PC-3 (cell line): Measurements from ENCODE around the gene FBN2. TPM values are rescaled to one million over a fixed set of nuclear protein-coding genes. Genes with fewer than 3 reads are reported as not detected.

Experiments
- ATAC-seq: fragments of 200-7000 bp; cut with Tn5 transposase; 2 replicates; pipeline ENCODE4 v1.9.1; 2020; ENCODE audit warnings: mild to moderate bottlenecking, moderate library complexity
- BruUV-seq: library from RNA; stranded (reverse); fragments of 400-500 nt; replicated peaks from 2 replicates; lab custom pipeline; 2021; lab: Mats Ljungman, UMichigan
- CTCF ChIA-PET: fragments of 300-600 bp; sonication (Branson Sonifier 250); formaldehyde crosslinking; loops from one replicate; lab custom pipeline; 2022; ENCODE audit warnings: antibody characterized with exemption; lab: Charles Lee
- POLR2A ChIA-PET: fragments of 300-600 bp; sonication (Branson Sonifier 250); formaldehyde crosslinking; loops from one replicate; lab custom pipeline; 2022; ENCODE audit warnings: antibody characterized with exemption; ENCODE audit not compliant: unreplicated experiment; lab: Charles Lee
- DNase-seq: peaks from one replicate; pipeline ENCODE4 v3.0.0-alpha.2; 2015
- H2AFZ ChIP-seq: fragments of 300-600 bp; sonication (generic); 2 replicates; pipeline ENCODE4 v1.6.0; 2016; ENCODE audit warnings: antibody characterized with exemption, low read length
- H3F3A ChIP-seq: fragments of 300-600 bp; sonication (generic); one replicate; pipeline ENCODE4 v1.6.0; 2017; ENCODE audit warnings: antibody characterized with exemption, low read length, control low read depth, mild to moderate bottlenecking; ENCODE audit not compliant: unreplicated experiment
- H3K27ac ChIP-seq: fragments of 300-600 bp; sonication (generic); 2 replicates; pipeline ENCODE4 v1.5.1; 2016; ENCODE audit warnings: mild to moderate bottlenecking, low read length
- H3K27me3 ChIP-seq: fragments of 300-600 bp; sonication (generic); 2 replicates; pipeline ENCODE4 v1.6.1; 2016; ENCODE audit warnings: low read length, mixed read lengths
- H3K36me3 ChIP-seq: fragments of 300-600 bp; sonication (generic); 2 replicates; pipeline ENCODE4 v1.6.1; 2016; ENCODE audit warnings: low read depth, mixed run types, low read length, mixed read lengths
- H3K4me1 ChIP-seq: fragments of 300-600 bp; sonication (generic); 2 replicates; pipeline ENCODE4 v1.5.1; 2016; ENCODE audit warnings: low read length; ENCODE audit not compliant: insufficient read depth
- H3K4me2 ChIP-seq: fragments of 300-600 bp; sonication (generic); 2 replicates; pipeline ENCODE4 v1.6.0; 2016; ENCODE audit warnings: low read length
- H3K4me3 ChIP-seq: fragments of 300-600 bp; sonication (generic); 2 replicates; pipeline ENCODE4 v1.5.1; 2016; ENCODE audit warnings: mild to moderate bottlenecking, low read length, mixed read lengths
- H3K79me2 ChIP-seq: fragments of 300-600 bp; sonication (generic); 2 replicates; pipeline ENCODE4 v1.6.1; 2017; ENCODE audit warnings: low read length, mixed read lengths
- H3K9ac ChIP-seq: fragments of 300-600 bp; sonication (generic); 2 replicates; pipeline ENCODE4 v1.6.0; 2016; ENCODE audit warnings: mild to moderate bottlenecking, low read length
- H3K9me2 ChIP-seq: fragments of 300-600 bp; sonication (generic); replicated peaks from 2 replicates; pipeline ENCODE4 v1.6.1; 2016; ENCODE audit warnings: mixed run types, low read length, mixed read lengths
- H3K9me3 ChIP-seq: fragments of 300-600 bp; sonication (generic); 2 replicates; pipeline ENCODE4 v1.6.1; 2016; ENCODE audit warnings: low read length, mixed read lengths
- H4K20me1 ChIP-seq: fragments of 300-600 bp; sonication (generic); 2 replicates; pipeline ENCODE4 v1.6.1; 2016; ENCODE audit warnings: low read length, mixed read lengths
- EZH2 ChIP-seq: fragments of 300-600 bp; sonication (generic); IDR thresholded peaks from one replicate; pipeline ENCODE4 v1.6.1; 2017; ENCODE audit warnings: antibody characterized with exemption, mild to moderate bottlenecking, low read length; ENCODE audit not compliant: unreplicated experiment
- EZH2phosphoT487 ChIP-seq: fragments of 300-600 bp; sonication (generic); IDR thresholded peaks from 2 replicates; pipeline ENCODE4 v1.6.1; 2018; ENCODE audit warnings: mild to moderate bottlenecking, antibody characterized with exemption, low read length, borderline replicate concordance
- intact Hi-C: fragments of 100-400 bp; cut with micrococcal nuclease; formaldehyde crosslinking; loops from 2 replicates; pipeline ENCODE4 v1.9.0; 2023
- total RNA-seq: library from RNA; depleted of rRNA; stranded (reverse); fragments of >200 nt; gene quantifications from 2 replicates; pipeline ENCODE4 v1.2.3, GENCODE V29; 2014
- TF ChIP-seq, protein P1 (sequence below): fragments of 300-600 bp; sonication (generic); conservative IDR thresholded peaks from 2 replicates; pipeline ENCODE4 v1.5.1; 2017; ENCODE audit warnings: antibody characterized with exemption, low read depth, mild to moderate bottlenecking, low read length

FBN2 gene
- total RNA-seq, 1 experiment from 2014 or later = 45.2 TPM

GRCh38 chr5:128494516-128494915 is 43.5 kb downstream of the FBN2 start:
- no peak for TF ChIP-seq EZH2phosphoT487
- TF ChIP-seq, protein P1, sequence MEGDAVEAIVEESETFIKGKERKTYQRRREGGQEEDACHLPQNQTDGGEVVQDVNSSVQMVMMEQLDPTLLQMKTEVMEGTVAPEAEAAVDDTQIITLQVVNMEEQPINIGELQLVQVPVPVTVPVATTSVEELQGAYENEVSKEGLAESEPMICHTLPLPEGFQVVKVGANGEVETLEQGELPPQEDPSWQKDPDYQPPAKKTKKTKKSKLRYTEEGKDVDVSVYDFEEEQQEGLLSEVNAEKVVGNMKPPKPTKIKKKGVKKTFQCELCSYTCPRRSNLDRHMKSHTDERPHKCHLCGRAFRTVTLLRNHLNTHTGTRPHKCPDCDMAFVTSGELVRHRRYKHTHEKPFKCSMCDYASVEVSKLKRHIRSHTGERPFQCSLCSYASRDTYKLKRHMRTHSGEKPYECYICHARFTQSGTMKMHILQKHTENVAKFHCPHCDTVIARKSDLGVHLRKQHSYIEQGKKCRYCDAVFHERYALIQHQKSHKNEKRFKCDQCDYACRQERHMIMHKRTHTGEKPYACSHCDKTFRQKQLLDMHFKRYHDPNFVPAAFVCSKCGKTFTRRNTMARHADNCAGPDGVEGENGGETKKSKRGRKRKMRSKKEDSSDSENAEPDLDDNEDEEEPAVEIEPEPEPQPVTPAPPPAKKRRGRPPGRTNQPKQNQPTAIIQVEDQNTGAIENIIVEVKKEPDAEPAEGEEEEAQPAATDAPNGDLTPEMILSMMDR = peak; percentile 53; the same call in 1 of the 2 replicates
- TF ChIP-seq EZH2 = no peak
- no peaks in the 10 kb centered on the region for H3K27me3 ChIP-seq
- intact Hi-C loops = loop anchor here (10.0 kb wide), 1 partner anchor 930 kb away; no protein-coding TSS in a partner anchor
- no peaks in the 10 kb centered on the region for H3K9me2 ChIP-seq
- no peaks in the 10 kb centered on the region for H3K79me2 ChIP-seq
- H3F3A ChIP-seq = no peaks in the 10 kb centered on the region
- no peaks in the 10 kb centered on the region for H4K20me1 ChIP-seq
- H3K9me3 ChIP-seq = no peaks in the 10 kb centered on the region
- H3K4me3 ChIP-seq = no peak overlapping the region
- peak; percentile 37; the same call in 1 of the 2 replicates for ATAC-seq
- ChIA-PET POLR2A (no interaction called here), CTCF (no interaction called here)
- H3K9ac ChIP-seq = no peak overlapping the region
- H3K27ac ChIP-seq = no peak overlapping the region
- DNase-seq = peak; percentile 34
- H3K4me1 ChIP-seq = peaks cover 8% of the 10 kb centered on the region; the same call in 1 of the 2 replicates
- no TSS peak for BruUV-seq
- H2AFZ ChIP-seq = no peak overlapping the region
- H3K4me2 ChIP-seq = no peak overlapping the region
- no peaks in the 10 kb centered on the region for H3K36me3 ChIP-seq

DNA sequence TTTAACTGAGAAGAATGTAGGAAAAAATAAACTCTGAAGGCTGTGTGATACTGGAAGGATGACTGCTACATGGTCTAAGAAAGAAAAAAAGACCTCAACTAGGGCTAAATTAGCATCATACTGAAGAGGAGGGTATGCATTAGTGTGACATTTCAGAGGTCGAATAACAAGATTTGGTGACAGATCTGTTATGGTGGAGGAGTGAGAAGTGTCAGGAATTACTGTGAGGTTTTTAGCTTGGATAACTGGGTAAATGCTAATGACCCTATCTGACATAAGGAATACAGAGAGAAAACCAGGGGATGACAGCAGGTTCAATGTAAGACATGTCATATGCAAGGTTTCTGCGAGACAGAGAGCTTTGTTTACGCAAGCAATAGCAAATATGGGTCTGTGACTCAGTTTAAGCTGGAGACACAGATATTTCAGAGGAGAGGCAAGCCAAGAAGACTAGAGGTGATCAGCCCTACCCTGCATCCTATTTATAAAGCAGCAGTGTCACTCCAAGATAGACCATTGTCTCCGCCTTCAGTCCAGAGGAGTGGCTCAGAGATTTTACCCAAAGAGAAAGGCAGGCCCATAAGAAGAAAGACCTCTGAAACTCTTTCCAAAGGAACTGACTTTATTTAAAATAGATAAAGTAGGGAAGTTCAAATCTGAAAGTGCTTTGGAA is 44.3 kb downstream of the FBN2 start:
- intact Hi-C loops = loop anchor here (10.0 kb wide), 1 partner anchor 929 kb away; no protein-coding TSS in a partner anchor
- no peak overlapping the region for H2AFZ ChIP-seq
- H3K4me2 ChIP-seq = no peak overlapping the region
- no peaks in the 10 kb centered on the region for H4K20me1 ChIP-seq
- H3K9me2 ChIP-seq = no peaks in the 10 kb centered on the region
- ATAC-seq (peak; percentile 73), DNase-seq (peak; percentile 39)
- no peaks in the 10 kb centered on the region for H3F3A ChIP-seq
- peaks cover 8% of the 10 kb centered on the region; the same call in 1 of the 2 replicates for H3K4me1 ChIP-seq
- TF ChIP-seq, protein P1 = no peak
- no peak for TF ChIP-seq EZH2
- no peak for TF ChIP-seq EZH2phosphoT487
- H3K27ac ChIP-seq = no peak overlapping the region
- BruUV-seq = no TSS peak
- ChIA-PET CTCF (no interaction called here), POLR2A (no interaction called here)
- H3K36me3 ChIP-seq = no peaks in the 10 kb centered on the region
- no peaks in the 10 kb centered on the region for H3K27me3 ChIP-seq
- no peaks in the 10 kb centered on the region for H3K79me2 ChIP-seq
- no peaks in the 10 kb centered on the region for H3K9me3 ChIP-seq
- H3K4me3 ChIP-seq = no peak overlapping the region
- H3K9ac ChIP-seq = no peak overlapping the region

- CTCF ChIA-PET = no interaction called here
- no peak overlapping the region for H3K9ac ChIP-seq
- ATAC-seq = no peak
Observed at GRCh38 chr5:128491291-128491690, 46.8 kb downstream of the FBN2 start.

More at GRCh38 chr5:128491291-128491690, 46.8 kb downstream of the FBN2 start:
- H3K36me3 ChIP-seq = no peaks in the 10 kb centered on the region
- peaks cover 8% of the 10 kb centered on the region; the same call in 1 of the 2 replicates for H3K4me1 ChIP-seq
- no peak overlapping the region for H3K4me3 ChIP-seq
- no TSS peak for BruUV-seq
- no peaks in the 10 kb centered on the region for H3K9me2 ChIP-seq
- no peaks in the 10 kb centered on the region for H4K20me1 ChIP-seq
- H3K4me2 ChIP-seq = no peak overlapping the region
- no peak overlapping the region for H3K27ac ChIP-seq
- intact Hi-C loops = loop anchor here (10.0 kb wide), 1 partner anchor 926 kb away; no protein-coding TSS in a partner anchor
- no peaks in the 10 kb centered on the region for H3K27me3 ChIP-seq
- H3K9me3 ChIP-seq = no peaks in the 10 kb centered on the region
- POLR2A ChIA-PET = no interaction called here
- no peak for DNase-seq
- no peaks in the 10 kb centered on the region for H3F3A ChIP-seq
- H2AFZ ChIP-seq = no peak overlapping the region
- H3K79me2 ChIP-seq = no peaks in the 10 kb centered on the region
- TF ChIP-seq, protein P1 = no peak
- TF ChIP-seq EZH2phosphoT487 (no peak), EZH2 (no peak)
